Cardiac ventricle fibroblast (primary cell): ENCODE data around the gene NDUFAF7. TPM values are rescaled to one million over a fixed set of nuclear protein-coding genes. Genes with fewer than 3 reads are reported as not detected.

ENCODE experiments used
- total RNA-seq: library from RNA; depleted of rRNA; stranded (reverse); fragments of >200 nt; gene quantifications from 2 replicates; pipeline ENCODE4 v1.2.3, GENCODE V29; 2015

The NDUFAF7 gene, protein sequence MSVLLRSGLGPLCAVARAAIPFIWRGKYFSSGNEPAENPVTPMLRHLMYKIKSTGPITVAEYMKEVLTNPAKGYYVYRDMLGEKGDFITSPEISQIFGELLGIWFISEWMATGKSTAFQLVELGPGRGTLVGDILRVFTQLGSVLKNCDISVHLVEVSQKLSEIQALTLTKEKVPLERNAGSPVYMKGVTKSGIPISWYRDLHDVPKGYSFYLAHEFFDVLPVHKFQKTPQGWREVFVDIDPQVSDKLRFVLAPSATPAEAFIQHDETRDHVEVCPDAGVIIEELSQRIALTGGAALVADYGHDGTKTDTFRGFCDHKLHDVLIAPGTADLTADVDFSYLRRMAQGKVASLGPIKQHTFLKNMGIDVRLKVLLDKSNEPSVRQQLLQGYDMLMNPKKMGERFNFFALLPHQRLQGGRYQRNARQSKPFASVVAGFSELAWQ
- 8.0 and 13.2 TPM in 2 replicates for total RNA-seq

DNA sequence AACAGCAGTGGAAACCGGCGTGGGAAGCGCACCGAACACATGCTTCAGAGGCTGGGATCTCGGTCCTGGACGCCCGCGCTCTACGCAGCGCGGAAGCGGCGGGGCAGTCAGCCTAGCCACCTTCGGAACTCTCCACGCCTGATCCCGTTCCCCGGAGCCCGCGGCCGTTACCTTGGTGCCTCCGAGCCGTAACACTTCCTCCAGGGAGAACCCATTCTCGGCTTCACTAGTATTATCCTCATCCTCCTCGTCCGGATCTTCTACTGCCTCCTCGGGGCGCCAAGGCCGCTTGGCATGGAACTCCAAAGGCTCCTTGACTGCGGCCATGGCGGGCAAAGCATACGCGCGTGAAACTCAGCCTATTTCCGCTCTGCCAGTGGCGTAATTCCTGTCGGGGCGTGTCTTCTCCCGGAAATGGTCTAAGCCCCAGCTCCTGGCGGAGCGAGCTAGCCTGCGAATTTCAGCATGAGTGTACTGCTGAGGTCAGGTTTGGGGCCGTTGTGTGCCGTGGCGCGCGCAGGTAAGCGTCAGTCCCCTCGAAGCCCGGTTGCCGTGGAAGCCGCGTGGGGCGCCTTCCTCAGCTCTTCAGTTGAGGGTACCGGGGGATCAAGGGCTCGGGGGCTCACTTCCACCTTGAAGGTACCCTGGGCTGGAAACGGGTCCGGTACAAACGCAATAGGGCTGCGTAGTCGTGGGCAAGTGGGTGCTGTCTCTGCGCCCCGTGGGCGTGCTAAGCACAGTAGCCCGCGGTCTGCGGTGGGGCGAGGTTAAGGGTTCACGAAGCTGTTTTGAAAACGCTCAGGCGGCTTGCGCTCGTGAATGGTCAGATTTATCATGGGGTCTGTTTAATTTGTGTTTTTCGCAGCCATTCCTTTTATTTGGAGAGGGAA lies at the start of gene NDUFAF7, which contains the start of gene CEBPZ:
NDUFAF7 (plus strand) TSS at position 418 of the 890 bp plus-strand sequence; CDS start at position 466, 48 bp downstream.
CEBPZ (minus strand) TSS at position 356 of the 890 bp plus-strand sequence; CDS start at position 327, 29 bp downstream.

DNA sequence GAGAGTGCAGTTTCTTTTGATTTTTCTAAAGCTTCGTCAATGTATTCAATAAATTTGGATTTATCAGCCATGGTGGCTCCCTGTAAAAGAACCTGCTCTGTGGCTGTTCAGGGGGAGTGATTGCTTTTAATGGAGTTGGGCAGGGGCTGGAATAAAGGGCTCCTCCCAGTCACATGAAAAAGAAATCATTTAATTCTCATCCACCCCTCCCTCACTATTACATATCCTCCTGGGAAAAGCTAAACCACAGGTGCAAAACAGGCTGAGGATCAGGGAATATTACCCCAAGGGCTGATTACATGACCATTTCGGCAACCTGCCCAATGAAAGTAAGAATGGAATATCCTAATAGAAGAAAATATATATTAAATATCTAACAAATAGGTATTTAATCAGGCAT lies 42.9 kb upstream of the NDUFAF7 start, which contains the start of gene SULT6B1:
SULT6B1 (minus strand) TSS at position 101 of the 400 bp plus-strand sequence; CDS start at position 71, 30 bp downstream.

DNA sequence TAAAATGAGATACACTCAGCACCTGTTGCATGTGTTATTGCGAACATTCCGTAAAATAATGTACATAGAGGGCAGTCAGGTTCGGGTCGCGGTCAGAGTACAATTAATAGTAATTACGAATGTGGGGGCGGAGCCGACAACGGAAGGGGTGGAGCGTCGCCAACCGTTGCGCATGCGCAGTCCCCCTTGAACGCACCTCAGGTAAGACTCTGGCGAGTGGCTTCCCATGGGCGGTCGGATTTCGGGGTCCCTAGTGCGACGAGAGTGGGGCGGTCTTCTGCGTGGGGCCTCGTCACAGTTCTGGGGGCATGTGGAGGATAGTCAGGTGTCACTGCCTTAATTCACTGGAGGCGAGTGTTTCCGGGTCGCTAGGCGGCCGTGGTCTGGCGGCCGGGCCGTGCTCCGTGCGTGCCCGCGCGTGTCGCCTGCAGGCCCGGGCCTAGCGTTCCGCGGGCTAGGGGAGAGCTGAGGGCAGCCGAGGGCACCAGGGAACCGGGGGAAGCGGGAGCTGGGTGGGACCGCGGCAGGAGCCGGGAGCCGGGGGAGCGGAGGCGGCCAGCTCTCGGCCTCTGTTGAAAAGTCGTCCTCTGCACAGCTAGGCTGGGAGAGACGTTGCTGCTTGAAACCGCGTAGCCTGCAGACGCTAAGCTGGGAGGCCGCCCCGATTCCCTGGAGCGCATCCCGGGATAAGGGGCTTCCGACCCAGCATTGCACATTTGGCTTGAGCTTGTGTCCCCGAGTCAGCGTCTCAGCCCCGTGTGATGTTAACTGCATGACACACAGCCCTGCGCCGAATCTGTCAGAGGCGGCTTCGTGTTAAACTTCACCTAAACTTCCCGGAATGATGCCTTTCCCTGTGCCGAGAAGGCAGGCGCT lies 34.9 kb upstream of the NDUFAF7 start, which contains the start of gene CEBPZOS:
CEBPZOS (plus strand) TSS at position 177 of the 876 bp plus-strand sequence. CDS start 3,209 bp downstream, outside the sequence.

Other genes with a start within 250 kb of the NDUFAF7 start
- 8.7 and 10.7 TPM in 2 replicates for gene HEATR5B, start 147.3 kb upstream of the NDUFAF7 start, total RNA-seq
- 5.3 and 5.7 TPM in 2 replicates for gene GPATCH11, start 147.1 kb upstream of the NDUFAF7 start, total RNA-seq
- gene EIF2AK2, start 74.7 kb upstream of the NDUFAF7 start, total RNA-seq, result 19.0 and 22.3 TPM in 2 replicates
- not detected in 2 replicates for gene SULT6B1, start 43.0 kb upstream of the NDUFAF7 start, total RNA-seq
- gene CEBPZOS, start 35.2 kb upstream of the NDUFAF7 start, total RNA-seq, result 14.8 and 20.4 TPM in 2 replicates
- gene CEBPZ, start 62 bp upstream of the NDUFAF7 start, total RNA-seq, result 17.8 and 26.0 TPM in 2 replicates
- gene PRKD3, start 93.2 kb downstream of the NDUFAF7 start, total RNA-seq, result 27.0 and 27.6 TPM in 2 replicates
- 1.9 and 4.1 TPM in 2 replicates for gene QPCT, start 113.0 kb downstream of the NDUFAF7 start, total RNA-seq